IgD-negative memory B cell (primary cell): ENCODE data around the gene LCE1D. TPM values are rescaled to one million over a fixed set of nuclear protein-coding genes. Genes with fewer than 3 reads are reported as not detected.

ENCODE experiments used
- H3K27ac Mint-ChIP-seq, 3 donors: one replicate each; pipeline ENCODE4 v1.8.0; 2020 to 2022; ENCODE audit warnings: mild to moderate bottlenecking in 3 of 3, mixed read lengths in 3 of 3, moderate library complexity in 1 of 3
- H3K27me3 Mint-ChIP-seq: one replicate; pipeline ENCODE4 v1.8.0; 2021; ENCODE audit warnings: mixed read lengths
- H3K36me3 Mint-ChIP-seq: one replicate; pipeline ENCODE4 v1.8.0; 2020; ENCODE audit warnings: mild to moderate bottlenecking, mixed read lengths
- H3K4me1 Mint-ChIP-seq, 3 donors: one replicate each; pipeline ENCODE4 v1.8.0; 2020 to 2022; ENCODE audit warnings: mixed read lengths in 3 of 3, mild to moderate bottlenecking in 1 of 3
- H3K4me3 Mint-ChIP-seq, 4 donors: one replicate each; pipeline ENCODE4 v1.8.0; 2020 to 2022; ENCODE audit warnings: mild to moderate bottlenecking in 4 of 4, mixed read lengths in 4 of 4, moderate library complexity in 3 of 4
- H3K9me3 Mint-ChIP-seq, 3 donors: one replicate each; pipeline ENCODE4 v1.8.0; 2020 to 2021; ENCODE audit warnings: mixed read lengths in 3 of 3, mild to moderate bottlenecking in 1 of 3
- polyA plus RNA-seq: library from polyadenylated mRNA; unstranded; fragments of 300-500 nt; fragmentation: Illumina TruSeq; gene quantifications from one replicate; pipeline ENCODE4 v1.2.3, GENCODE V29; 2021

LCE1D gene
- polyA plus RNA-seq, 1 donor from 2014 or later = not detected

GRCh38 chr1:152777510-152778137, 18.9 kb upstream of the LCE1D start:
- Mint-ChIP-seq H3K4me1 (peaks cover 0 to 2% (median 0%) of the 10 kb centered on the region in 3 donors), H3K27ac (peak overlapping the region in 1 of 3 donors; percentile 53), H3K36me3 (peaks cover 2% of the 10 kb centered on the region), H3K9me3 (peaks cover 0 to 2% (median 2%) of the 10 kb centered on the region in 3 donors), H3K4me3 (no peak overlapping the region), H3K27me3 (peaks cover 7% of the 10 kb centered on the region)

GRCh38 chr1:152783095-152783494, 13.4 kb upstream of the LCE1D start:
- Mint-ChIP-seq H3K27me3 (peaks cover 4% of the 10 kb centered on the region), H3K4me1 (no peaks in the 10 kb centered on the region), H3K9me3 (no peaks in the 10 kb centered on the region), H3K27ac (no peak overlapping the region), H3K4me3 (no peak overlapping the region), H3K36me3 (no peaks in the 10 kb centered on the region)

- H3K4me1 Mint-ChIP-seq = no peaks in the 10 kb centered on the region
- H3K9me3 Mint-ChIP-seq = no peaks in the 10 kb centered on the region
- H3K4me3 Mint-ChIP-seq = no peak within 1 kb of the TSS
- H3K36me3 Mint-ChIP-seq = no peaks in the 10 kb centered on the region
- H3K27ac Mint-ChIP-seq = no peak within 1 kb of the TSS
- peaks cover 8% of the 10 kb centered on the region for H3K27me3 Mint-ChIP-seq
Observed at GRCh38 chr1:152786077-152786476, 10.4 kb upstream of the LCE1D start, which contains the start of gene LCE1E. Gene LCE1E (plus strand): TSS chr1:152786257. CDS start chr1:152787300, 1,043 bp downstream.

GRCh38 chr1:152795686-152796085, 835 bp upstream of the LCE1D start:
- H3K9me3 Mint-ChIP-seq = peaks cover 0 to 2% (median 2%) of the 10 kb centered on the region in 3 donors
- no peak overlapping the region for H3K27ac Mint-ChIP-seq
- no peaks in the 10 kb centered on the region for H3K36me3 Mint-ChIP-seq
- peaks cover 6% of the 10 kb centered on the region for H3K27me3 Mint-ChIP-seq
- H3K4me1 Mint-ChIP-seq = no peaks in the 10 kb centered on the region
- no peak overlapping the region for H3K4me3 Mint-ChIP-seq

- Mint-ChIP-seq H3K4me1 (no peaks in the 10 kb centered on the region), H3K27ac (no peak overlapping the region), H3K4me3 (no peak overlapping the region), H3K36me3 (no peaks in the 10 kb centered on the region), H3K9me3 (peaks cover 0 to 2% (median 2%) of the 10 kb centered on the region in 3 donors), H3K27me3 (peaks cover 13% of the 10 kb centered on the region)
Observed at GRCh38 chr1:152801333-152801732, 4.8 kb downstream of the LCE1D start.

GRCh38 chr1:152806576-152806975, 10.1 kb downstream of the LCE1D start, which contains the start of gene LCE1C:
Gene LCE1C (minus strand): TSS chr1:152806651. CDS start chr1:152805478, 1,173 bp downstream.
- Mint-ChIP-seq H3K4me1 (no peaks in the 10 kb centered on the region), H3K27me3 (peaks cover 7% of the 10 kb centered on the region), H3K9me3 (peaks cover 0 to 3% (median 0%) of the 10 kb centered on the region in 3 donors), H3K27ac (no peak within 1 kb of the TSS), H3K4me3 (no peak within 1 kb of the TSS), H3K36me3 (no peaks in the 10 kb centered on the region)

GRCh38 chr1:152811050-152811449, 14.5 kb downstream of the LCE1D start:
- no peak overlapping the region for H3K4me3 Mint-ChIP-seq
- H3K27ac Mint-ChIP-seq = no peak overlapping the region
- H3K9me3 Mint-ChIP-seq = peaks cover 0 to 3% (median 0%) of the 10 kb centered on the region in 3 donors
- no peaks in the 10 kb centered on the region for H3K4me1 Mint-ChIP-seq
- peaks cover 3% of the 10 kb centered on the region for H3K27me3 Mint-ChIP-seq
- no peaks in the 10 kb centered on the region for H3K36me3 Mint-ChIP-seq

GRCh38 chr1:152811671-152812070, 15.2 kb downstream of the LCE1D start, which contains the start of gene LCE1B:
Gene LCE1B (plus strand): TSS chr1:152811971. CDS start chr1:152812447, 476 bp downstream.
- peaks cover 3% of the 10 kb centered on the region for H3K27me3 Mint-ChIP-seq
- H3K27ac Mint-ChIP-seq = no peak within 1 kb of the TSS
- no peaks in the 10 kb centered on the region for H3K4me1 Mint-ChIP-seq
- H3K4me3 Mint-ChIP-seq = no peak within 1 kb of the TSS
- peaks cover 0 to 3% (median 0%) of the 10 kb centered on the region in 3 donors for H3K9me3 Mint-ChIP-seq
- no peaks in the 10 kb centered on the region for H3K36me3 Mint-ChIP-seq

- Mint-ChIP-seq H3K4me1 (peaks cover 0 to 4% (median 3%) of the 10 kb centered on the region in 3 donors), H3K36me3 (no peaks in the 10 kb centered on the region), H3K27ac (no peak overlapping the region), H3K27me3 (no peaks in the 10 kb centered on the region), H3K9me3 (no peaks in the 10 kb centered on the region), H3K4me3 (no peak overlapping the region)
Observed at GRCh38 chr1:152817309-152817708, 20.8 kb downstream of the LCE1D start.

- Mint-ChIP-seq H3K4me3 (no peak overlapping the region), H3K27me3 (peaks cover 9% of the 10 kb centered on the region), H3K36me3 (no peaks in the 10 kb centered on the region), H3K27ac (no peak overlapping the region), H3K4me1 (peaks cover 0 to 4% (median 3%) of the 10 kb centered on the region in 3 donors), H3K9me3 (peaks cover 0 to 2% (median 0%) of the 10 kb centered on the region in 3 donors)
Observed at GRCh38 chr1:152823294-152823693, 26.8 kb downstream of the LCE1D start.

GRCh38 chr1:152824964-152825363, 28.4 kb downstream of the LCE1D start:
- no peak overlapping the region for H3K27ac Mint-ChIP-seq
- H3K9me3 Mint-ChIP-seq = peaks cover 0 to 2% (median 0%) of the 10 kb centered on the region in 3 donors
- peaks cover 1% of the 10 kb centered on the region for H3K36me3 Mint-ChIP-seq
- H3K4me3 Mint-ChIP-seq = no peak overlapping the region
- H3K27me3 Mint-ChIP-seq = peaks cover 19% of the 10 kb centered on the region
- peaks cover 0 to 4% (median 3%) of the 10 kb centered on the region in 3 donors for H3K4me1 Mint-ChIP-seq

- Mint-ChIP-seq H3K27ac (no peak within 1 kb of the TSS), H3K36me3 (peaks cover 1% of the 10 kb centered on the region), H3K27me3 (peaks cover 24% of the 10 kb centered on the region), H3K4me3 (no peak within 1 kb of the TSS), H3K4me1 (no peaks in the 10 kb centered on the region), H3K9me3 (peaks cover 0 to 5% (median 2%) of the 10 kb centered on the region in 3 donors)
Observed at GRCh38 chr1:152827173-152827572, 30.7 kb downstream of the LCE1D start, which contains the start of gene LCE1A. Gene LCE1A (plus strand): TSS chr1:152827473. CDS start chr1:152827473, 0 bp downstream.

GRCh38 chr1:152836870-152837269, 40.3 kb downstream of the LCE1D start:
- Mint-ChIP-seq H3K27ac (no peak overlapping the region), H3K36me3 (no peaks in the 10 kb centered on the region), H3K27me3 (no peaks in the 10 kb centered on the region), H3K9me3 (no peaks in the 10 kb centered on the region), H3K4me1 (no peaks in the 10 kb centered on the region), H3K4me3 (no peak overlapping the region)

- Mint-ChIP-seq H3K36me3 (no peaks in the 10 kb centered on the region), H3K9me3 (no peaks in the 10 kb centered on the region), H3K4me3 (no peak within 1 kb of the TSS), H3K4me1 (no peaks in the 10 kb centered on the region), H3K27ac (no peak within 1 kb of the TSS), H3K27me3 (peaks cover 14% of the 10 kb centered on the region)
Observed at GRCh38 chr1:152842556-152842955, 46.0 kb downstream of the LCE1D start, which contains the start of gene LCE6A. Gene LCE6A (plus strand): TSS chr1:152842856. CDS start chr1:152843521, 665 bp downstream.
